HepG2 (cell line): ENCODE data around the gene CD300LG. TPM values are rescaled to one million over a fixed set of nuclear protein-coding genes. Genes with fewer than 3 reads are reported as not detected.

Experiments
- ATAC-seq: fragments of 200-7000 bp; cut with Tn5 transposase; 3 replicates; pipeline ENCODE4 v1.9.1; 2020; ENCODE audit warnings: mild to moderate bottlenecking, moderate library complexity
- BruUV-seq: library from RNA; stranded (reverse); fragments of 400-500 nt; replicated peaks from 2 replicates; lab custom pipeline; 2021; lab: Mats Ljungman, UMichigan
- CTCF ChIA-PET: fragments of 300-600 bp; formaldehyde crosslinking; extraction: SDS; loops from one replicate; lab custom pipeline; 2021; ENCODE audit warnings: low total read pairs, inconsistent platforms, low intra/inter-chr PET ratio; lab: Yijun Ruan, JAX
- POLR2A ChIA-PET: fragments of 350-600 bp; sonication (Branson Sonifier 250); formaldehyde crosslinking; loops from one replicate; lab custom pipeline; 2020; ENCODE audit warnings: antibody characterized with exemption, inconsistent platforms; lab: Yijun Ruan, JAX
- DNase-seq: peaks from one replicate; pipeline ENCODE4 v3.0.0-alpha.2; 2015; ENCODE audit warnings: low spot score
- FAIRE-seq: peaks from 3 replicates; lab custom pipeline; 2011; peaks lifted over from hg19 to GRCh38; lab: Jason Lieb, UNC
- H2AFZ ChIP-seq: one replicate; pipeline ENCODE4 v1.6.1; 2011; ENCODE audit warnings: low read length, inconsistent platforms
- H3K27ac ChIP-seq: fragments of 300-600 bp; 3 replicates; pipeline ENCODE4 v1.8.0; 2011; ENCODE audit warnings: mixed run types, mild to moderate bottlenecking, mixed read lengths, low read length, inconsistent platforms; ENCODE audit not compliant: insufficient read depth; ENCODE audit errors: extremely low read length
- H3K27me3 ChIP-seq, 2 experiments: fragments of 200-600 bp in 1 of 2; 2 replicates in 1 of 2; 3 replicates in 1 of 2; pipeline versions ENCODE4 v1.6.0 to v1.8.0; 2011; ENCODE audit warnings: low read length in 2 of 2, mild to moderate bottlenecking in 2 of 2, moderate library complexity in 2 of 2, inconsistent platforms in 1 of 2; ENCODE audit not compliant: insufficient read depth in 2 of 2, control insufficient read depth in 1 of 2
- H3K36me3 ChIP-seq, 2 experiments: fragments of 200-600 bp in 1 of 2; replicated peaks in 1 of 2; 2 replicates in 1 of 2; 3 replicates in 1 of 2; pipeline versions ENCODE4 v1.5.1 to v1.8.0; 2011; ENCODE audit warnings: low read length in 2 of 2, inconsistent platforms in 1 of 2; ENCODE audit not compliant: insufficient read depth in 2 of 2, control insufficient read depth in 1 of 2
- H3K4me1 ChIP-seq: 2 replicates; pipeline ENCODE4 v1.5.1; 2012; ENCODE audit warnings: low read length, inconsistent platforms; ENCODE audit not compliant: insufficient read depth
- H3K4me2 ChIP-seq: 2 replicates; pipeline ENCODE4 v1.6.0; 2011; ENCODE audit warnings: low read depth, low read length, inconsistent platforms
- H3K4me3 ChIP-seq, 3 experiments: fragments of 200-600 bp in 1 of 3; sonication (generic), shearing (Covaris generic) in 1 of 3; replicated peaks in 1 of 3; 2 replicates each; pipeline ENCODE4 v1.5.1; 2011 to 2016; ENCODE audit warnings: low read length in 3 of 3, inconsistent platforms in 2 of 3, low read depth in 2 of 3, mild to moderate bottlenecking in 2 of 3, control low read depth in 1 of 3, mixed read lengths in 1 of 3; ENCODE audit not compliant: insufficient read depth in 1 of 3
- H3K79me2 ChIP-seq: one replicate; pipeline ENCODE4 v1.6.1; 2011; ENCODE audit warnings: low read length, inconsistent platforms; ENCODE audit not compliant: insufficient read depth
- H3K9ac ChIP-seq: 2 replicates; pipeline ENCODE4 v1.6.0; 2011; ENCODE audit warnings: mild to moderate bottlenecking, low read depth, low read length, inconsistent platforms; ENCODE audit not compliant: insufficient read depth
- H3K9me3 ChIP-seq: 2 replicates; pipeline ENCODE4 v1.5.1; 2012; ENCODE audit warnings: mild to moderate bottlenecking, low read length
- H4K20me1 ChIP-seq: 2 replicates; pipeline ENCODE4 v1.6.0; 2011; ENCODE audit warnings: inconsistent platforms, mild to moderate bottlenecking, low read length, moderate library complexity; ENCODE audit not compliant: insufficient read depth
- ASH2L ChIP-seq: fragments of 300-600, 200-600 bp; sonication (generic); IDR thresholded peaks from 2 replicates; pipeline ENCODE4 v1.7.0; 2017; ENCODE audit warnings: low read depth, mild to moderate bottlenecking, moderate library complexity, mixed read lengths, low read length; ENCODE audit not compliant: insufficient read length
- BATF2 ChIP-seq: sonication (generic); formaldehyde crosslinking; IDR thresholded peaks from 2 replicates; pipeline ENCODE4 v1.8.0; 2022; ENCODE audit warnings: mild to moderate bottlenecking, missing genetic modification reagents, moderate library complexity
- EZH2 ChIP-seq: conservative IDR thresholded peaks from 2 replicates; pipeline ENCODE4 v1.6.1; 2012; ENCODE audit warnings: mild to moderate bottlenecking, low read depth, low read length, moderate library complexity
- ZNF407 ChIP-seq: sonication (generic); formaldehyde crosslinking; IDR thresholded peaks from one replicate; pipeline ENCODE4 v1.5.1; 2020; ENCODE audit warnings: mild to moderate bottlenecking, missing genetic modification reagents; ENCODE audit errors: not compliant biosample characterization
- ZNF780A ChIP-seq: sonication (generic); formaldehyde crosslinking; IDR thresholded peaks from 2 replicates; pipeline ENCODE4 v1.8.0; 2022; ENCODE audit warnings: mild to moderate bottlenecking, missing genetic modification reagents, moderate library complexity
- ZNF800 ChIP-seq: sonication (generic); formaldehyde crosslinking; IDR thresholded peaks from 2 replicates; pipeline ENCODE4 v1.4.0; 2020; ENCODE audit warnings: missing genetic modification reagents
- WGBS: methylation state at CpG from one replicate; pipeline ENCODE4 v1.1.6; 2017; ENCODE audit warnings: low lambda C conversion rate; 5-methylcytosine and 5-hydroxymethylcytosine counted together
- in situ Hi-C: cut with HindIII; loops from 2 replicates; pipeline ENCODE4 v1.10.0; 2017; ENCODE audit warnings: low pct_unique_long_range_greater_than_20kb; ENCODE audit not compliant: extremely low pct_ligation_motif_present
- intact Hi-C: fragments of 100-400 bp; cut with micrococcal nuclease; formaldehyde crosslinking; loops from one replicate; pipeline ENCODE4 v1.10.0; 2022; ENCODE audit not compliant: unreplicated experiment
- polyA plus RNA-seq, 8 experiments: library from polyadenylated mRNA; depleted of rRNA in 3 of 8; stranded (reverse) in 7 of 8; unstranded in 1 of 8; fragments of >200 nt; fragmentation: Illumina TruSeq in 4 of 8; extraction: Trizol in 4 of 8; gene quantifications; 2 replicates each; pipeline versions ENCODE4 v1.2.1 to v1.2.3, GENCODE V29; 2011 to 2016; ENCODE audit warnings: low read depth in 4 of 8, missing spikeins in 1 of 8, mixed read lengths in 1 of 8; ENCODE audit not compliant: insufficient read depth in 1 of 8
- total RNA-seq, 5 experiments: library from RNA; depleted of rRNA; stranded (reverse); fragments of >200 nt; fragmentation: Illumina TruSeq; extraction: Trizol; gene quantifications; 2 replicates each; pipeline ENCODE4 v1.2.3, GENCODE V29; 2016; ENCODE audit warnings: low read depth in 1 of 5

CD300LG gene
- total and polyA plus RNA-seq, 2 of the 13 experiments (the other 11 are each of a cell fraction or from before 2014, with no cell fraction given), result not detected

- TF ChIP-seq ZNF800 (CRISPR knock-in tag) (no peak), ASH2L (no peak), ZNF780A (CRISPR knock-in tag) (no peak)
These were observed 24.3 kb upstream of the CD300LG start (continued) for GRCh38 chr17:43822570-43823190.

GRCh38 chr17:43823350-43824084, 23.5 kb upstream of the CD300LG start:
- ChIA-PET CTCF (no interaction called here), POLR2A (no interaction called here)
- no peaks in the 10 kb centered on the region for H4K20me1 ChIP-seq
- no peaks in the 10 kb centered on the region for H3K79me2 ChIP-seq
- no peak overlapping the region for H3K27ac ChIP-seq
- no peaks in the 10 kb centered on the region; a peak in 1 of 5 replicates for H3K36me3 ChIP-seq
- no peak overlapping the region for H3K9ac ChIP-seq
- no peak overlapping the region for H3K4me2 ChIP-seq
- 72% methylated on average over 10 of the region's 10 CpGs for WGBS
- DNase-seq (no peak), ATAC-seq (no peak), FAIRE-seq (no peak)
- intact Hi-C loops (no loop called here), in situ Hi-C loops (no loop called here)
- no peak overlapping the region for H2AFZ ChIP-seq
- no peaks in the 10 kb centered on the region for H3K4me1 ChIP-seq
- no TSS peak for BruUV-seq
- H3K4me3 ChIP-seq, result no peak overlapping the region
- H3K27me3 ChIP-seq, result no peaks in the 10 kb centered on the region
- H3K9me3 ChIP-seq, result no peaks in the 10 kb centered on the region
- TF ChIP-seq EZH2 (no peak), ZNF407 (CRISPR knock-in tag) (no peak), BATF2 (no peak)
